ENCODE data around the gene PDS5B.

PDS5B gene

GRCh38 chr13:32733690-32734089, 147.4 kb downstream of the PDS5B start:
- no peak for DNase-seq

GRCh38 chr13:32734511-32734910, 148.3 kb downstream of the PDS5B start:
- DNase-seq, result no peak

GRCh38 chr13:32735859-32736258, 149.6 kb downstream of the PDS5B start:
- DNase-seq, result no peak

GRCh38 chr13:32736648-32737047, 150.4 kb downstream of the PDS5B start:
- DNase-seq, result no peak

- DNase-seq, result no peak
These were observed 150.9 kb downstream of the PDS5B start for GRCh38 chr13:32737111-32737571.

GRCh38 chr13:32737679-32738078, 151.4 kb downstream of the PDS5B start:
- DNase-seq, result no peak

GRCh38 chr13:32745509-32745908, 159.3 kb downstream of the PDS5B start:
- DNase-seq, result no peak

- DNase-seq, result no peak
These were observed 160.2 kb downstream of the PDS5B start for GRCh38 chr13:32746474-32746873.

GRCh38 chr13:32748305-32748704, 162.1 kb downstream of the PDS5B start:
- no peak for DNase-seq

GRCh38 chr13:32751340-32751739, 165.1 kb downstream of the PDS5B start:
- DNase-seq, result no peak

- DNase-seq, result no peak
These were observed 166.1 kb downstream of the PDS5B start for GRCh38 chr13:32752311-32752710.

- DNase-seq, result peak; percentile 6
These were observed 166.8 kb downstream of the PDS5B start for GRCh38 chr13:32752997-32753606.

- no peak for DNase-seq
These were observed 167.9 kb downstream of the PDS5B start for GRCh38 chr13:32754179-32754578.

GRCh38 chr13:32759152-32759551, 172.9 kb downstream of the PDS5B start:
- no peak for DNase-seq

- no peak for DNase-seq
These were observed 175.2 kb downstream of the PDS5B start for GRCh38 chr13:32761472-32761871.

GRCh38 chr13:32779119-32779518, 192.9 kb downstream of the PDS5B start:
- no peak for DNase-seq

GRCh38 chr13:32781906-32782305, 195.7 kb downstream of the PDS5B start:
- DNase-seq, result no peak

GRCh38 chr13:32783067-32783466, 196.8 kb downstream of the PDS5B start:
- no peak for DNase-seq

- no peak for DNase-seq
These were observed 204.5 kb downstream of the PDS5B start for GRCh38 chr13:32790731-32791130.

- no peak for DNase-seq
These were observed 205.4 kb downstream of the PDS5B start for GRCh38 chr13:32791545-32792172.

- no peak for DNase-seq
These were observed 210.5 kb downstream of the PDS5B start for GRCh38 chr13:32796754-32797153.

GRCh38 chr13:32802159-32802558, 215.9 kb downstream of the PDS5B start:
- DNase-seq, result no peak

- DNase-seq, result peak; percentile 16
These were observed 218.5 kb downstream of the PDS5B start for GRCh38 chr13:32804673-32805230.

GRCh38 chr13:32811297-32811800, 225.1 kb downstream of the PDS5B start:
- no peak for DNase-seq
